Measurements from ENCODE around the gene ANLN. TPM values are rescaled to one million over a fixed set of nuclear protein-coding genes. Genes with fewer than 3 reads are reported as not detected.

ANLN gene
- total RNA-seq, 4 donors from 2014 or later, result 0.84 to 12.9 (median 4.1) TPM

GRCh38 chr7:36456138-36456537, 66.5 kb downstream of the ANLN start:
- H3K27ac ChIP-seq, result no peak overlapping the region
- H3K36me3 ChIP-seq, result no peaks in the 10 kb centered on the region
- no peaks in the 10 kb centered on the region for H3K9me3 ChIP-seq
- TF ChIP-seq EP300 (IDR thresholded peaks at IDR 0.05), result no peak
- no peak for TF ChIP-seq CTCF (IDR thresholded peaks at IDR 0.05)
- TF ChIP-seq POLR2A (IDR thresholded peaks at IDR 0.05), result no peak
- no peak for DNase-seq (ENCODE audit: low spot score in 2 of 2)
- H3K4me1 ChIP-seq, result no peaks in the 10 kb centered on the region
- H3K27me3 ChIP-seq, result no peaks in the 10 kb centered on the region
- WGBS, 2 donors, result 76 to 93% methylated on average over 3 of the region's 3 CpGs
- H3K4me3 ChIP-seq, result no peak overlapping the region

GRCh38 chr7:36456548-36456947, 66.9 kb downstream of the ANLN start:
- no peaks in the 10 kb centered on the region for H3K9me3 ChIP-seq
- TF ChIP-seq EP300 (IDR thresholded peaks at IDR 0.05) (no peak), POLR2A (IDR thresholded peaks at IDR 0.05) (no peak), CTCF (IDR thresholded peaks at IDR 0.05) (no peak)
- no peak overlapping the region for H3K4me3 ChIP-seq
- WGBS, 2 donors, result 97 to 99% methylated on average over 2 of the region's 2 CpGs
- no peaks in the 10 kb centered on the region for H3K4me1 ChIP-seq
- no peak for DNase-seq (ENCODE audit: low spot score in 2 of 2)
- H3K36me3 ChIP-seq, result no peaks in the 10 kb centered on the region
- H3K27ac ChIP-seq, result no peak overlapping the region
- no peaks in the 10 kb centered on the region for H3K27me3 ChIP-seq

- H3K4me3 ChIP-seq, result no peak overlapping the region
- no peak overlapping the region for H3K27ac ChIP-seq
- H3K27me3 ChIP-seq, result no peaks in the 10 kb centered on the region
- DNase-seq (ENCODE audit: low spot score in 2 of 2), result no peak
- WGBS, 2 donors, result 86 to 90% methylated on average over 12 of the region's 12 CpGs
- H3K36me3 ChIP-seq, result no peaks in the 10 kb centered on the region
- no peaks in the 10 kb centered on the region for H3K4me1 ChIP-seq
- TF ChIP-seq CTCF (IDR thresholded peaks at IDR 0.05) (no peak), POLR2A (IDR thresholded peaks at IDR 0.05) (no peak), EP300 (IDR thresholded peaks at IDR 0.05) (no peak)
- H3K9me3 ChIP-seq, result no peaks in the 10 kb centered on the region
These were observed 69.7 kb downstream of the ANLN start for GRCh38 chr7:36459236-36459960.

- 92 to 93% methylated on average over 8 of the region's 8 CpGs for WGBS, 2 donors
- no peak for TF ChIP-seq EP300 (IDR thresholded peaks at IDR 0.05)
- TF ChIP-seq POLR2A (IDR thresholded peaks at IDR 0.05), result no peak
- no peak for TF ChIP-seq CTCF (IDR thresholded peaks at IDR 0.05)
- Histone ChIP-seq H3K27me3 (no peaks in the 10 kb centered on the region), H3K36me3 (no peaks in the 10 kb centered on the region), H3K4me3 (no peak overlapping the region), H3K4me1 (no peaks in the 10 kb centered on the region), H3K9me3 (peaks cover 0 to 3% (median 0%) of the 10 kb centered on the region in 4 donors), H3K27ac (no peak overlapping the region)
- DNase-seq (ENCODE audit: low spot score in 2 of 2), result no peak
These were observed 71.3 kb downstream of the ANLN start for GRCh38 chr7:36460811-36461429.

- Histone ChIP-seq H3K4me3 (no peak overlapping the region), H3K9me3 (peaks cover 0 to 9% (median 0%) of the 10 kb centered on the region in 4 donors), H3K27me3 (no peaks in the 10 kb centered on the region), H3K27ac (no peak overlapping the region), H3K36me3 (no peaks in the 10 kb centered on the region), H3K4me1 (no peaks in the 10 kb centered on the region)
- 89 to 94% methylated on average over 6 of the region's 6 CpGs for WGBS, 2 donors
- DNase-seq (ENCODE audit: low spot score in 2 of 2), result no peak
- TF ChIP-seq CTCF (IDR thresholded peaks at IDR 0.05) (no peak), EP300 (IDR thresholded peaks at IDR 0.05) (no peak), POLR2A (IDR thresholded peaks at IDR 0.05) (no peak)
These were observed 73.0 kb downstream of the ANLN start for GRCh38 chr7:36462551-36463137.
